Posterior vena cava (tissue), 2 donors: Measurements from ENCODE around the gene ABLIM2. TPM values are rescaled to one million over a fixed set of nuclear protein-coding genes. Genes with fewer than 3 reads are reported as not detected.
A peak's percentile ranks its signal among the peaks of the same experiment; 100 is the strongest.

ENCODE experiments used
- DNase-seq: peaks from one replicate; pipeline ENCODE4 v3.0.0-alpha.2; 2020; ENCODE audit warnings: low spot score
- intact Hi-C, 2 donors: fragments of 100-400 bp; cut with DNase I; formaldehyde crosslinking; loops; one replicate each; pipeline versions ENCODE4 v1.14.1 to v1.14.2; 2022 to 2023
- total RNA-seq, 2 donors: library from RNA; stranded (reverse); fragmentation: NEBNext Ultra II Directional; extraction: Animal tissue kit (Norgen Biotek cat#: 25700); gene quantifications; one replicate each; pipeline ENCODE4 v1.2.1, GENCODE V29; 2021
- donor health status: DM: yes; HTN: yes; CAD: no.
- donor health status: DM: yes; HTN: yes; CAD: no.

ABLIM2 gene
- total RNA-seq, 2 donors from 2014 or later: 11.7 to 23.8 TPM

DNA sequence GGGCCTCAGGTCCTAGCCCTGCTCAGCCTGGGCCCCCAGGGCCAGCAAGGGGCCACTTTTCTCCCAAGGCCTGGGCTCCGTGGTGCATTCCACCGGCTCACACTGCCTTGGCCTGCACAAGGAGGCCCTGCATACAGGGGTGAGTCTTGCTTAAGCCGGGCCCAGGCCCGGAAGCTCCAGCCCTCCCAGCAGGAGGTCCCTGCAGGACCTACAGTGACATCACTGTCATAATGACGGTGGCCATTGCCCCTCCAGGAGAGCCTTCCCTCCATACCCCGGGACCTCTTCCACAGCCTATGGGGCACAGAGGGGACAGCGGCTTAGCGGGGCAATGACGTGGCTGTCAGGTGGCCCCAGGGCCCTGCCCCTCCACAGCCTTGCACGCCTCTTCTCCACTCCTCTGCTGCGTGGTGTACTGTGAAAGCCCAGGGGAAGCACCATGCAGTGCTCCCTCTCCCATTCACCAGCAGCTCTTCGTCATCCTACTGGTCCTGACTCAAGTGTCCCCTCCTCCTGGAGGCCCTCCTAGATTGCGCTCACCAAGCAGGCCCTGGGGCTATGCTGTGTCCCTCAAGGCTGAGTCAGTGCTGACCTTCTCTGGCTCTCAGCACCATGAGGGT lies 186.6 kb downstream of the ABLIM2 start:
- intact Hi-C loops: no loop called here
- no peak for DNase-seq

DNA sequence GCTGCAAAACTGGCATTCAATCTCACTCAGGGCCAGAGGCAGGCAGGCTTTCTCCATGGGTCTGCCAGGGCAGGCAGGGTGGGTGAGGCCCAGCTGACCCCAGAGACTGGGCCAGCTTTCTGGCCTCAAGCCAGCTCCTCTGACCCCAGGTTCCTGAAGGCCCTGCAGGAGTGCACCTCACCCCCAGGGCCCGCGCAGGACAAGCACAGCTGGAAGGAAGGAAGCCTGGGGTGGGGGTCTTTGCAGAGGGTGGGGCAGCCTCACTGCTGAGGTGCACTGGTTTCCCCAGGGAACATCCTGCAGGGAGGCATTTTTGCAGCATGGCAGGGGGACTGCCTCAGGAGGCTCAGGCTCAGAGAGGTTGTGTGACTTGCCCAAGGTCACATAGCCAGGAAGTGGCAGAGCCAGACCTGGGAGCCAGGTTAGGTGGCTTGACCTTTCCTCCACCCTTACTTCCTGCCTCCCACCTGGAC lies 187.4 kb downstream of the ABLIM2 start:
- intact Hi-C loops: no loop called here
- no peak for DNase-seq

DNA sequence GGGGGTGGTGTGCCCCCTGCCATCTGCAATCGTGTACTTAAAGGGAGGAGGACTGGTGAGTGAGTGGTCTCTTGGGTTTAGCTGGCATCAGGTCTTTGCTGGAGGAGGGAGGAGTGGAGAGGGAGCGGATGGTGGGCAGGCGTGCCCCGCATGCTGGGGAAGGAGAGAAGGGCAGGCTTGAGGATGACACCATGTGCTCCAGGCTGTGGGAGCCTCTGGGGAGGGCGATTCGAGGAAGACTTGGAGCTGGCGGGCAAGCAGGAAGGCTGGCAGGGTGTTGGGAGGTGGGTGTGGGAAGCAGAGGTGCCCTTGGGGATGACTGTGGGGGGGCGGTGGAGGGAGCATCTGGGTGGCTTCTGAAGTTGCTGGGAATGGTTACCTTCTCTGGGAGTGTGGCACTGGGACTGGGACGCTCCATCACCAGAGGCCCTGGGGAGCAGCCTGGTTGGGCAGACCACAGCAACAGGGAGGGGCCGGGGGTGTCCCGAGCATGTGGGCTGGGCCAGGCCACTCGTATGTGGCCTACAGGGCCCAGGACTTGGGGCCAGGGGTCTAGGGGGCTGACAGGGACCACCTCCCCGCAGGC lies 188.2 kb downstream of the ABLIM2 start:
- intact Hi-C loops: no loop called here
- DNase-seq: no peak

DNA sequence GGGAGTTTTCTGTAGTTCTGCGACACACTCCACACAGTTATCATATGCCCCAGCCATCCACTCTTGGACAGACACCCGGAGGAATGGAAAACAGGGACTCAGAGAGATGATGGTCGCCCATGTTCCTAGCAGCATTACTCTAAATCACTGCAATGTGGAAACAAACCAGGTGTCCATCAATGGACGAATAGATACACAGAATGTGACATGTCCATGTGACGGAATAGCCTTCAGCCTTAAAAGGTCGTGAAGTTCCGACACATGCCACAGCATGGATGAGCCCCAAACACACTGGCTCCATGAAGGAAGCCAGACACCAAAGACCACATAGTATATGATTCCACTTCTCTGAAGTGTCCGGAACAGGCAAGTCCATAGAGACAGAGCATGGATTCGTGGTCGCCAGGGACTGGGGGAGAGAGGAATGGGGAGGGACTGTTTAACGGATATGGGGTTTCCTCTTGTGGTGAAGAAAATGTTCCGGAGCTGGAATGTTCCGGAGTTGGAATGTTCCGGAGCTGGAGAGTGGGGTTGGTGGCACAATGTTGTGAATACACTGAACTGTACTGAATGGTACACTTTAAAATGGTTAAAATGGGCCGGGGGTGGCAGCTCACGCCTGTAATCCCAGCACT lies 190.2 kb downstream of the ABLIM2 start:
- DNase-seq: no peak
- intact Hi-C loops: no loop called here

DNA sequence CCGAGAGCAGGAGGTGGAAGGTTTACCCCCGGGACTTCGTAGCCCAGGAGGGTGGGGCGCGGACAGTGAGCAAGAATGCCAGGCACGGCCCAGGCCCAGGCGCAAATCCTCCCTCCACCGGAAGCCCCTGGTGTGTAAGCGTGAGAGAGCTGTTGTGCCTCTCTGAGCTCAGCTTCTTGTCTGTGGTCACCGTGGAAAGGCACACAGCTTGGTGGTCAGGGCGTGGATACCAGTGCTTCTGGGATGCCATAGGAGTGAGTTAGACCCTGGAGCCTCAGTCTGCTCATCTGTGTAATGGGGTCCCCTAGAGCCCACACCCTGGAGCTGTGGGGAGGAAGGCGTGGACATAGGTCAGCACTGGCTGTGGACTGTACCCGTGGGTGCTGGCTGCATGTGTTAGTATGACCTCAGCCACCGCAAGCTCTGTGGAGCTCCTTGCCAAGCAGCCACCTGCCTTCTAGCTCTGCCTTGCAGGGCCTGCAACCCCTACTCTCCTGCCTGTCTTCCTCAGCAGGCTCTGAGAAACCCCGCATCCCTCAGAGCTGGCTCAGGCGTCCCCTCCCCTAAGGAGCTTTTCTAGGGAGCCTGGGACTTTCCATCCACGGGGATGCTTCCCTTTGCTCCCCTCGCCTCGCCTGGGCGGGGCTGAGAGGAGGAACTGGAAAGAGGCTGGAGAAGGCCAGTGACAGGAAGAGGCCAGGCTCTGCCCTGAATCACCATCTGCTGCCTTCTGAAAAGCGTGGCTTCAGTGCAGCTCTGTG lies 190.9 kb downstream of the ABLIM2 start:
- intact Hi-C loops: loop anchor here in 1 of 2 donors (1.0 kb wide), 1 partner anchor 79 kb away; no protein-coding TSS in a partner anchor
- peak; percentile 84 for DNase-seq

DNA sequence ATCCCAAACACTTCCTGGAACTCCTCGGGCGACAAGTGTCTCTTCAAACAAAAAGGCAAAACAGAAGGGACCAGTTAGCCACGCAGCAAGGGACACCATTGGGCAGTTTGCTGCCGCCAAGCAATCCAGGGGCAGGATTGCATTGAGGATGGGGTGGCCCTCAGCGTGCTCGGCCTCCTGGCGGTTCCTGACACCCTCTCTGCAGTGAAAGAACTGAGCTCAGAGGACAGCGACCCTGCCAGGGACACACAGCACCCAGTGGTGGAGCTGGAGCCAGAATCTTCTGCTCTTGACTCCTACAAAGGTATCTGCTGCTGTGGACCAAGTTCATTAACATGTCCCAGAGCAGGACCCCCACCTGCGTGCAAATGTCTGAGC lies 191.6 kb downstream of the ABLIM2 start:
- no peak for DNase-seq
- intact Hi-C loops: loop anchor here in 1 of 2 donors (1.0 kb wide), 1 partner anchor 79 kb away; no protein-coding TSS in a partner anchor

DNA sequence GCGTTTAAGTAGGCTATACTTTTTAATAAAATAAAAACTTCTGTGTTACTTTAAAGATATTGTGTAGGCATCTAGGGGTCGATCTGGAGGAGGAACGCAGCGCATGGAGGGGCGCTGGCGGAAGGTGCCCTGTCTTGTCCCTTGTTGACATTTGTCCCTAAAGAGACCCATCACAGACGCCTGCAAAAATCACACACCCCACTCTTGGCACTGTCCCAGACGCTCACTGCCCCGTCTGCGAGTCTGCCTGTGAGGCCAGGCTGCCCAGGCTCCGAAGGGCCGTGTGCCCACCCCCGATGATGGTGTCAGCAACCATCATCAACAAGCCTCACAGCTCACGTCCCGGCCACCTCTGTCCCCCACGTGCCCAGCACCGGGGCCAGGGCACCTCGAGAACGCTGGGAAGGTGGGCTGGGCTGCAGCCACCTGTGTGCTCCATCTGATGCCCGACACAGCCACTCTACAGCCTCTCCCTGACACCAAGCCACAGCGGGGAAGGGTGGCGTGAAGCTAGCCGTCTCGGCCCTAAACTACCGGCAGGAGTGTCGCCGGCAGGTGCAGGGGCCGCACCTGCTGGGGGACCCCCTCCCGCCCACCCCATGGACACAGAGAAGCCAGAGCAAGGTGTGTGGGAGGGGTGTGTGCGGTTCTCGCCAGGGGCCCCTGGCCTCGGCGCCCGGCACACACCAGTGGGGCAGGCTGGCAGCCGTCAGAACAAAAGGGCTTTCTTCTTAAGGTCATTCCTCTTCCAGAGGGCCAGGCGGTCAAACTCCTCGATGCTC lies 192.1 kb downstream of the ABLIM2 start:
- intact Hi-C loops: loop anchor here in 1 of 2 donors (1.0 kb wide), 1 partner anchor 78 kb away; no protein-coding TSS in a partner anchor
- DNase-seq: no peak

DNA sequence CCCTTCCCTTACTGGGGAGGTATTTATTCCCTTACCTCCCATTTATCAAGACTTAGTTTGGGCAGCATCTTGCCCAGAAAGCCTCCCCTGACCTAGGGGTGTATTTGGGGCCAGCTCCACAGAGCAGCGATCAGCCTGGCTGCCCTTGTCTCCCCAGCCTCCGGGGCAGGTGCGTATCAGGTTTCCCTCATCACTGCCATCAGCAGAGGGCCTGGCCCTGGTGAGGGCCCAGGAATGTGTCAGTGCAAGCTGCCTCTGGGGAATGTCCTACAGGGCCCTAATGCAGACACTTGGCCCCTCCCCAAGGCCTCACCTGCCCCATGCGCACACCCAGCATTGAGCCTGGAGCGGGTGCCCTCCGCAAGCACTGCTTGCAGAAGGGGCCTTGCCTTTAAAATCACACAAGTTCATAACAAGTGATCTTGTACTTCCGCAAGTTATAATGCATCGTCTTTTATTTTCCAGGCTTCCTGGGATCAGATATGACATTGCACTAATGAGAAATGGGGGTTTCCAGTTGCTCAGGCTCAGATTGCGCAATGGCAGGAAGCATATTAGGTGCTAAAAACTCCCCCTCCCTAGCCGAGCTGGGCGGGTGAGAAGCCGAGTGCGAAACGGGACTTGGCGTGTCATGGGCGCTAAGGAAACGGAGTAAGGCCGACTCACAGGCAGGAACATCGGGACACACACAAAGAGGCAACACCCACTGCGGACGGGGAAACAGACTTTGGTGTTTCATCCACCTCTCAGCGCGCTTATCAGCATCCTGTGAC lies 193.5 kb downstream of the ABLIM2 start:
- intact Hi-C loops: no loop called here
- no peak for DNase-seq

DNA sequence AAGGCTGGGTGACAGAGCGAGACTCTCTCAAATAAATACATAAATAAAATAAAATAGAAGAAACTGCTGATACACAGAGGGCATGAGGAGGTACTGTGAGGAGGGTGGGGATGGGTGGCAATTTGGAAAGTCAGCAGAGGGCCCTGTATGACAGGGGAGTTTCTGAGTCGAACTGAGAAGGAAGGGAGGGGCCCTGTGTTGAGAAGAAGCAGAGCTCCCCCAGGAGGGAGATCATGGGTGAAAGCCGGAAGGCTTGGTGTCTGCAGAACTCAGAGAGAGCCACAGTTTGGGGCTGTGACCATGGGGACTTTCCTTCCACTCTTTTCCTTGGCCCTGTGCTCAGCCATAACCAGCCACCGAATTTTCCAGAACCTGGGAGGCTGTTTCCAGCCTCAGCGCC lies 194.2 kb downstream of the ABLIM2 start:
- intact Hi-C loops: no loop called here
- DNase-seq: no peak

DNA sequence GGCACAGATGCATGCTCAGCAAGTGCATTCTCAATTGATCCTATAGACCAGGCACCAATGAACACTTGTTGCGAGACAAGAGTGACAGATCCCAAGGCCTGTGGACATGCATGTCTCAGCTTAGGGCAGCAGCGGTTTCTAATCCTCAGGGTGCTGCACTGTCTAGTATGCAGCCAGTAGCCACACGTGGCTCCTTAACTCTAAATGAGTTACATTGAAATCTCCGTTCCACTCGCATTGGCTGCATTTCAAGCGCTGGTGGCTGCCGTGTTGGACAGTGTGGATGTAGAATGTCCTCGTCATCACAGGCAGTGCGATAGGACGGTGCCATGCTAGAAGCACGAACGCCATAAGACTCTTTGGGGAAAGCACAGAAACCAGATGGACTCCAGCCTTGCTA lies 194.9 kb downstream of the ABLIM2 start:
- no peak for DNase-seq
- intact Hi-C loops: no loop called here

DNA sequence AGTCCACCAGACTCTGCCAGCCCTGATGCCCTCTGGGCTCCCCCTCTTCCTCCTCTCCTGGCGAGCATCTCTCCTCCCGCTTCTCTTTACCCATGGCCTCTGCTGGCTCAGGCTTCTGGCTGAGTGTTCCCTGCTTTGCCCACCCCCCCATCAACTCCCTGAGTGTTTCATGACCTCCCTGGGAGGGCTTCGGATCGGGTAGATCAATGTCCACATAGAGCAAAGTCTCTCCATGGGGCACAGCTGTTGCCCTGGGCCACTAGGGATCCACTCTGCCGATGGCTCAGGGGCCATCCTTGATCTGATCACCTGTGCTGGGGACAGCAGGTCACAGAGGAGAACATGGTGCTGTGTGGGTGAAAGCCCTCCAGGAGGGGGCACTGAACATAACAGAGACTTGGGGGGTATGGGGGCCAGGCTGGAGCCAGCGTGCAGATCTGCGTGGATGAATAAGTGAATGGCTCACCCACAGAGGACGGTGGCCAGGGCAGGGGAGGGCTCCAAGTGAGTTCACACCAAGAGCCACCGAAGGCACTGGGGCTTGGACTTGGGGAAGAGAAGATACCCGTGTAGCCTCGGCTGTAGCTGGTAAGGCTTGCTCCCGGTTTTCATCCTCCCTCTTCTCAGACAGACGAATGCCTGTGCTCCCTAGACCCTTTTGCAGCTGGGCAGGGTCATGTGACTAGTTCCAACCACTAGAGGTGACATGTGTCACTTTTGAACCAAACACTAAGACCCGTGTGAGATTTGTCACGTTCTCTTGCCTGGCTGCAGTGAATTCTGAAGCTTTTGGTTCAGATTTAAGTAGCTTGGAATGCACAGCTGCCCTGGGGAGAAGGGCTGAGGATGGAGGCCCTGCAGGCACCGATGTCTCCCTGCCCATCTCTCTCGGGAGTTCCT lies 195.8 kb downstream of the ABLIM2 start:
- intact Hi-C loops: no loop called here
- DNase-seq: no peak

DNA sequence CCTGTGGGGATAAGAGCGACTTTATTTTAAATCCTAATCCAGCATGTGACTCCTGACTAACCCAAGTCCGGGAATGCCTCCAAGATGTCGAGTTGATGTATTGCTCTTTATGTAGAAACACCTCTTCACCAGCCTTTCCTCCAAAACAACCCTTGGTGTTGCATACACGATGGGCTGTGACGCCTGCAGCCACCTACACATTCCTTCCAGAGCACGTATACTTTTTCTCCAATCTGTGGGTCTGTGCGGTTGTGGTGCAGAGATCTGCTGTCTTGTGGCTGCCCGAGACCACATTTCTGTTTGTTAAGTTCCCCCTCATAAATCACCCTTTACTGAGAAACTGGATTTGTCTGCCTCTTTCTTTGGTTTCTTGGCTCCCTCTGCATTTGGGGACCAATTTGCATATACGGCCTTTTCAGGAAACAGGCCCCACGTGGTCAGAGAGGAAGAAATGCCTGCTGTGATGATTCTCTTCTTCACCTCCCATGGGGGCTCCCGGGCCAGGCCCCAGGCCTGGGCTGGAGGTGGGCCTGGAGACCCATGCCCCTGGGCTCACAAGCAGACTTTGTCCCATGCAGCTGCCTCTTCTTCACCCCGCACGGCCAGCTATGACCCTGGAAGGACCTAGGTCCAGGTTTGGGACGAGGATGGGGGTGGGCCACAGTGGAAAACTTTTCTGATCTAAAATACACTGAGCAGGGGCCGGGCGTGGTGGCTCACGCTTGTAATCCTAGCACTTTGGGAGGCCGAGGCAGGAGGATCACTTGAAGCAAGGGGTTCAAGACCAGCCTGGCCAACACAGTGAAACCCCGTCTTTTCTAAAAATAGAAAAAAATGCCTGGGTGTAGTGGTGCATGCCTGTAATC lies 197.6 kb downstream of the ABLIM2 start:
- intact Hi-C loops: no loop called here
- DNase-seq: no peak

DNA sequence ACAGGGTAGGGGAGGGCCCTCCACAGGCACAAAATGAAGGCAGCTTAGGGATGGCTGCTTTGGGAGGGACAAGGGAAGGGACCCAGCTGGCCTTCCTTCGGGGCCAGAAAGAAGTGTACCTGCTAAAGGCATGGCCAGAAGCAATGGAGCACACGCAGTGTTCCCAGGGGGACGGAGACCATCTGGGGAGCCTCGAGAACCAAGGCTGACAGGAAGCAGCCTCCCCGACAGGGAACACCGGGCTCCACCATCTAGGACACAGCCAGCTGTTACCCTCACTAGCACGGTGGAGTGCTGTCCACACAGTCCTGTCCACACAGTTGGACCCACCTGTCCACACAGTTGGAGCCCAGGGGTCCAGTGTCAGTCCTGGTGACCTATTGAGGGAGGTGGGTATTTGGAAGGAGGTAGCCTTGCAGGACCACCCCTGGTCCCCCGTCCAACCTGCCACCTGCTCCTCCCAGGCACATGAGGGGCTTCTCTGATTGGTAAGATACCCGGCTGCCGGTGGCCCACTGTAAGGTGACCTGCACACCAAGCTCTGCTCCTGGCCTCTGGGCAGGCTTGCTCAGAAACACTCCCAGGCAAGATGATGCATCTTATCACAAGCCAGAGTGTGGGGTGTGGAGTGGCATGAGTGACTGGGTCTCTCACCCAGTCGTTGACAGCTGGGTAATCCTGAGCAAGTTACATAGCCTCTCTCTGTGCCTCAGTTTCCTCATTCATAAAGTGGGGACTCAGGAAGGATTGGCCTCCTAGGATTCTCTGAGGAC lies 198.4 kb downstream of the ABLIM2 start:
- intact Hi-C loops: no loop called here
- no peak for DNase-seq

DNA sequence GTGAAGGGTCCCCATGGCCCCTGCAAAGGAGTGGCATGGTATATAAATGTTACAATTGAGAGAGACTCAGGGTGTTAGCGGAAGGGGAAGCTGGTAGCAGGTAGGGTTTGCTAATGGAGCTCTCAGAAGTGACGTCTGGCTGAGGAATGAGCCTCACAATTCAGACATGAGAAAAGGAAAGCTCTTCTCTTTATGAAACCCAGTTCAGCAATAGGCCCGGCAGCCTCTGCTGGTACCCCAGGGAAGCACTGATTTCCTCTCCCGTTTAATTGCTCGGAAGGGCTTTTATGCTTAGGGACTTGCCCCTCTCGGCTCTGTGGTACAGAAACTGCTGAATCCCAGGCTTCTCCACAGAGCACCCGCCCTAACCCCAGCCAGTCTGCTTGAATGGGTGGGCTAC lies 199.5 kb downstream of the ABLIM2 start:
- DNase-seq: no peak
- intact Hi-C loops: no loop called here

DNA sequence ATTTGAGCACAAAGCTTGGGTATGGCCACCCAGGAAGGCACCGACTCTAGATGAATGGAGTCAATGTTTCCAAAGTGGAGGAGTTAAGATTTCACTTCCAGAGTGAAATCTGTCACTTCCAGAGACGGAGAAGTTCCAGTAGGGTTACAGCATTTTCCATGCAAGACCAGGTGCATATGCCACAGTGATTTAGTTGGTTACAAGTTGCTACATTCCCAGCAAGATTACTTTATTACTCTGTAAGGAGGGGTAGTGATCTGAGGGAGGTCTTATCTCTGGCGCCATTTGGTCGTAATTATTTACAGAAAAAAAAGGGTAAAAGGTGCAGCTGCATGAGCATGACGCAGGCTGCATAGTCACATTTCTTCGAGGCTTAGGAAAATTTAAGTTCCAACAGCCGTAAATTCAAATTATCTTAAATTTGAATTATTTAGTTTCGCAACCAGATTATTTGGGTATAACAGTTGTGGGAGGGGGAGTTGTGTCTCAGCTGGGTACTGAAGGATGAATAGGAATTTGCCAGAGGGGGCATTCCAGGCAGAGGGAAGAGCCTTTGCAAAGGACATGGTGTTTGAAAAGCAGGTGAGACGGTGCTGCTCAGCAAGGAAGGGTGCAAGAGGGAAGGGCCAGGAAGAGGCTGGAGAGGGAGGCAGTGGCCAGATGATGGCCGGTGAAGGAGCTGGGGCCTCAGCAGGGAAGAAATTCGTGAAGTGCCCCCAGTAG lies 201.5 kb downstream of the ABLIM2 start:
- intact Hi-C loops: no loop called here
- no peak for DNase-seq
